Retina (tissue), 1 donor: Measurements from ENCODE around the gene SCT.

Experiments
- DNase-seq: peaks from one replicate; pipeline ENCODE4 v3.0.0-alpha.2; 2016

The SCT gene

DNA sequence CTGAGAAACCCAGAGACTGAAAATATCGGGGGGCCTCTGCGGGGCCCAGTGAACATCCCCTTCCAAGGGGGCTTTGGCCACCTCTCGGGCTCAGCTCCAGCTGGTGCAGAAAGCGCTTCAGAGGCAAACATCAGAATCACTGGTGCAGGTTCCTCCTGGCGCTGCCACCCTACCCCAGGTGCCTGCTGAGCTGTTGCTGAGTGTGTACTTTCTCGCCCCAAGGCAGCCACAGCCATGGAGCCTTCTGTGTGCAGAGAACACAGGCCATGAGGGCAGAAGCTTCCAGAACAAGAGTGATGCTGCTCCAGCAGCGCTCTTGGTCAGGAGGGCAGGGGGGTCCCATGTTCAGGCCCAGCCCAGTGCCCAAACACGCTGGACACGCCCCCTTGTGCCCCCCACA lies 16.4 kb upstream of the SCT start:
- DNase-seq: no peak

DNA sequence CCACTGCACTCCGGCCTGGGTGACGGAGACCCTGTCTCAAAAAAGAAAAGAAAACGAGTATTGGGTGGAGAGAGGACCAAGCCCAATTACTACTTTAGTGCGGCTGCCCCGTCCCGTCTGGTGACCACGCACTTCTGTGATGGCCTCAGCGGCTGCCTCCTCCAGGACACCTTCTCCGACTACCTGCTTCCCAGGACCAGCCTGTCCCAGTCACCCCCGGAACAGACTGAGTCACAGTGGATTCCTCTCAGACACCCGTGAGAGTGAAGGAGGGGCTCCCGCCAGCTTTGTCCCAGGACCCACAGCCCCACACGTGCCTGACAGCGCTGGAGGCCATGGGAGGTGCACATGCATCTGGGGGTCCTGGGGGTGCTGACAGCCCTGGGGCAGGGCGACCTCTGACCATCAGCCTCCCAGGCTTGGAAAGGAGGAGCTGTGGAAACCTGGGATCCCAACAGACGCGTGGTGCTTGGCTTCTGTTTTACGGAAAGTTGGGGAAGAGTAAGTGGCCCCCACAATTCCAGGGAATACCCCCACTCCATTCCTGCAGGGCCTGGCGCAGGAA lies 14.9 kb upstream of the SCT start:
- DNase-seq: no peak

DNA sequence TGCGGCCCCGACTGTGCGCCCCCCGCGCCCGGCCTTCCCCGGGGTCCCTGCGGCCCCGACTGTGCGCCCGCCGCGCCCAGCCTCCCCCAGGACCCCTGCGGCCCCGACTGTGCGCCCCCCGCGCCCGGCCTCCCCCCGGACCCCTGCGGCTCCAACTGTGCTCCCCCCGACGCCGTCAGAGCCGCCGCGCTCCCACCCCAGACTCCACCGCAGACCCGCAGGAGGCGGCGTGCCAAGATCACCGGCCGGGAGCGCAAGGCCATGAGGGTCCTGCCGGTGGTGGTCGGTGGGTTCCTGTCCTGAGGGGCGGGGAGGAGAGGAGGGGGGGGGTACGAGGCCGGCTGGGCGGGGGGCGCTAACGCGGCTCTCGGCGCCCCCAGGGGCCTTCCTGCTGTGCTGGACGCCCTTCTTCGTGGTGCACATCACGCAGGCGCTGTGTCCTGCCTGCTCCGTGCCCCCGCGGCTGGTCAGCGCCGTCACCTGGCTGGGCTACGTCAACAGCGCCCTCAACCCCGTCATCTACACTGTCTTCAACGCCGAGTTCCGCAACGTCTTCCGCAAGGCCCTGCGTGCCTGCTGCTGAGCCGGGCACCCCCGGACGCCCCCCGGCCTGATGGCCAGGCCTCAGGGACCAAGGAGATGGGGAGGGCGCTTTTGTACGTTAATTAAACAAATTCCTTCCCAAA lies 13.2 kb upstream of the SCT start:
- DNase-seq: peak; percentile 21

DNA sequence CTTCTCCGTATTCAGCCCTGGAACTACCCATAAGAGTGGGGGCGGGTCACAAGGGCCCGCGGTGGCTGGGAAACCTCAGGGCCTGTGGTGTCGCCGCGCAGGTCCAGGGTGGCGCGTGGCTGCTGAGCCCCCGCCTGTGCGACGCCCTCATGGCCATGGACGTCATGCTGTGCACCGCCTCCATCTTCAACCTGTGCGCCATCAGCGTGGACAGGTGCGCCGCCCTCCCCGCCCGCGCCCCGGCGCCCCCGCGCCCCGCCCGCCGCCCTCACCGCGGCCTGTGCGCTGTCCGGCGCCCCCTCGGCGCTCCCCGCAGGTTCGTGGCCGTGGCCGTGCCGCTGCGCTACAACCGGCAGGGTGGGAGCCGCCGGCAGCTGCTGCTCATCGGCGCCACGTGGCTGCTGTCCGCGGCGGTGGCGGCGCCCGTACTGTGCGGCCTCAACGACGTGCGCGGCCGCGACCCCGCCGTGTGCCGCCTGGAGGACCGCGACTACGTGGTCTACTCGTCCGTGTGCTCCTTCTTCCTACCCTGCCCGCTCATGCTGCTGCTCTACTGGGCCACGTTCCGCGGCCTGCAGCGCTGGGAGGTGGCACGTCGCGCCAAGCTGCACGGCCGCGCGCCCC lies 12.5 kb upstream of the SCT start:
- peak; percentile 52 for DNase-seq

DNA sequence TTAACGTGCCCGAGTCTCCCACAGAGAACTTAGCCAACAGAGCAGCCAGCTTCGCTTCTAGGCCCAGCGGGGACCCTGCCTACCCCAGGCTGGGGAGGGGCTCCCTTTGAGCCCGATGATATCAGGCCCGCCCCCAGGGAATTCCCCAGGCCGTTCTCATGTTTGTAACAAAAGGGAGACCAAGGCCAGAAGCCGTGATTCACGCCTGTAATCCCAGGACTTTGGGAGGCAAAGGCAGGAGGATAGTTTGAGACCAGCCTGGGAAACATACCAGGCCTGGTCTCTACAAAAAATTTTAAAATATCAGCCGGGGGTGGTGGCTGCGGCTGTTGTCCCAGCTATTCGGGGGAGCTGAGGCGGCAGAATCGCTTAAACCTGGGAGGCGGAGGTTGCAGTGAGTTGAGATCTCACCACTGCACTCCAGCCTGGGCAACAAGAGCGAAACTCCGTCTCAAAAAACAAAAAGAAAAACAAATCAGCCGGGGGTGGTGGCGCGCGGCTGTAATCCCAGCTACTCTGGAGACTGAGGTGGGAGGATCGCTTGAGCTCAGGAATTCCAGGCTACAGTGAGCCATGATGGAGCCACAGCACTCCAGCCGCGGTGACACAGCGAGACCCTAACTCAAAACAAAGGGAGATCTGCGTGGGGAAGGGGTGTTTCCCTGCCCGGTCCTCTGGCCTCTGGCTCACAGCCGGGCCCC lies 11.8 kb upstream of the SCT start:
- peak; percentile 69 for DNase-seq

DNA sequence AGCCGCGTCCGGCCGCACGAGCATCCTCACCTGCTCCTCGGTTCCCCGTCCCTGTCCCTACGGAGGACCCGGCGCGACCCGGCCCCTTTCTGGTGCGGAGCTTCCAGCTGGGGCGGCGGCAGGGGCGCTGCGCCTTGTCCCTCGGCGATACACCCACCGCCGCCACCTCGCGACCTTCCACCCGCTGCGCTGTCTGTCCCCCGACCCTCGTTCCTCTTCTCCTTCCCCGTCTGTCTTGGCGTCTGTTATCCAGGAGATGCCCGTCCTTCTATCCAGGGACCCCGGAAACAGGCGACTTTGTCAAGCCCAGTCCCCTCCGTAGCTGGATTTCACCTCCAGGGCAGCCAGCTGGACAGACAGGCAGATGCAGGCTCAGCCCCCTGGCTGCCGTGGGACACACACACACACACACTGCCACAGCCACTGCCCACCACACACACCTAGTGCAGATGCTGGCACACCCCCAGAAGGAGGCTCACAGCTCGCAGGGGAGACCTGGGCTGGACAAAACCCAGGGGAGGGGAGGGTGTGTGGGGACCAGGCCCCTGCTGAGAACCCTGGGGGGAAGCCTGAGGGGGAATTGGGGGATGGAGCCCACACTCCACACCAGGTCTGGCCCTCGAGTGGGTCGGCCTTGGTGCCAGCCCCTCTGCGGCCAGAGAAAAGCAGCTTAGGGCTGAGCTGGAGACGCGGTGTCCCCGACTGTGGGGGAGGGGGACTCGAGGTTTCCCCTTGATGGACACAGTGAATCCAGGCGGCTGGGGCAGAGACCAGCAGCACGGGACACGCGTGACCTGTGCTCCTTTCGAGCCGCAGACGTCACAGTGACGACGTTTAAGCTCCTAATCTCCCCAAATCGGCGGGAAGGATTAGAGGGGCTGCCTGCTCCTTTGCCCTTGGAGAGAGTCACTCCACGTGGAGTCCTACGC lies 10.9 kb upstream of the SCT start:
- DNase-seq: peak; percentile 61

DNA sequence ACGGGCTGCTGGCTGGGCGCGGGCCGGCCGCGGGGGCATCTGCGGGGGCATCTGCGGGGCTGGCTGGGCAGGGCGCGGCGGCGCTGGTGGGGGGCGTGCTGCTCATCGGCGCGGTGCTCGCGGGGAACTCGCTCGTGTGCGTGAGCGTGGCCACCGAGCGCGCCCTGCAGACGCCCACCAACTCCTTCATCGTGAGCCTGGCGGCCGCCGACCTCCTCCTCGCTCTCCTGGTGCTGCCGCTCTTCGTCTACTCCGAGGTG lies 10.3 kb upstream of the SCT start:
- DNase-seq: no peak

DNA sequence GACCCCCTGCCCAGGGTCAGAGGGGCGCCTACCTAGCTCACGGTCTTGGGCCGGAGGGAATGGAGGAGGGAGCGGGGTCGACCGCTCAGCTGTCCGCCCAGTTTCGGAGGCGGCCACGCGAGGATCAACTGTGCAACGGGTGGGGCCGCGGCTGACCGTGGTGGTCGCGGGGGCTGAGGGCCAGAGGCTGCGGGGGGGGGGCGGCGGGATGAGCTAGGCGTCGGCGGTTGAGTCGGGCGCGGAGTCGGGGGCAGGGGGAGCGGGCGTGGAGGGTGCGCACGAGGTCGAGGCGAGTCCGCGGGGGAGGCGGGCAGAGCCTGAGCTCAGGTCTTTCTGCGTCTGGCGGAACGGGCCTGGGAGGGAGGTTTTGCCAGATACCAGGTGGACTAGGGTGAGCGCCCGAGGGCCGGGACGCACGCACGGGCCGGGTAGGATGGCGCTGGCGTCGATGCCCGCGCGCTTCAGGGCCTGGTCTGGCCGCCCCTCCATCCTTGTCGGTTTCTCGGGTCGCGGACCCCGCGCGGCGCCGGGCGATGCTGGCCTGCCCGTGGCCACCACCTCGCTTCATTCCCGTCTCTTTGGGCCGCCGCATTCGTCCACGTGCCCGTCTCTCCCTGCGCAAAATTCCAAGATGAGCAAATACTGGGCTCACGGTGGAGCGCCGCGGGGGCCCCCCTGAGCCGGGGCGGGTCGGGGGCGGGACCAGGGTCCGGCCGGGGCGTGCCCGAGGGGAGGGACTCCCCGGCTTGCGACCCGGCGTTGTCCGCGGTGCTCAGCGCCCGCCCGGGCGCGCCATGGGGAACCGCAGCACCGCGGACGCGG lies 9.7 kb upstream of the SCT start, which contains the start of gene DRD4:
TSS of gene DRD4 (plus strand) at position 759 of the 822 bp plus-strand sequence. CDS start at position 795, 36 bp downstream.
- peak; percentile 45 for DNase-seq

DNA sequence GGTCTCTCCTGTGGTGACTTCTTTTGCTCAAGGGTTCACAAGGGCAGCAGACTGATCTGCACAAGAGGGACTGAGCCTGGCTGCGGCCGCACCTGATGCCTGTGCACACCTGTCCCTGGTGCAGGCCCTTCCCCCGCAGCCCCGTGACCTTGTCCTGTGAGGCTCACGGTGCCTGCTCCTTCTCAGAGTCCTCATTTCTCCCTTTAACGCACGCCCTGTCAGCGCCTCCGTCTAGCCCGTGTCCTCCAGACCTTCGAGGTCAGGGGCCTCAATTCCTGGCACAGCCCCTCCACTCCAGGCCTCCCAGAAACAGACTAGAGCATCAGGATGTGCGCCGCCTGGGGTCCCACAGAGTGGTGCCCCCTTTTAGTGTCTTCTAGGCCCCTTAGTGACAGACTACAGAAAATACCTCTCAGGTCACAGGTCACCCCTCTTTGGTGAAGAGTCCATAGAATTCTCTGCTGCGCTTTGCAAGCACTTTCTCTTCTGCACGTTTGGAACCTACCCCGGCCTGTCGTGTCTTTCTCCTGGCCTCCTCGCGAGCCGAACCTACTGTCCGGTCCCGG lies 9.0 kb upstream of the SCT start:
- no peak for DNase-seq

DNA sequence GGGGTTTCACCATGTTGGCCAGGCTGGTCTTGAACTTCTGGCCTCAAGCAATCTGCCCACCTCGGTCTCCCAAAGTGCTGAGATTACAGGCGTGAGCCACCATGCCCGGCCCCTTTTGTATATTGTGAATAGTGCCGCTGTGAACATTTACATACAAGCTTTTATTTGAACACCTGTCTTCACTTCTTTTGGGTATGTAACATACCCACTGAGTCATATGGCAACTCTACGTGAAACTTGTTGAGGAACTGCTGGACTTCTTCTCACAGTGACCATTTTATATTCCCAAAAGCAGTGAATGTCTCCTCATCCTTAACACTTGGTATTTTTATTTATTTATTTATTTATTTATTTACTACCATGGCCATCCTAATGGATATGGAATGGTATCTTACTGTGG lies 3.9 kb upstream of the SCT start:
- DNase-seq: no peak

DNA sequence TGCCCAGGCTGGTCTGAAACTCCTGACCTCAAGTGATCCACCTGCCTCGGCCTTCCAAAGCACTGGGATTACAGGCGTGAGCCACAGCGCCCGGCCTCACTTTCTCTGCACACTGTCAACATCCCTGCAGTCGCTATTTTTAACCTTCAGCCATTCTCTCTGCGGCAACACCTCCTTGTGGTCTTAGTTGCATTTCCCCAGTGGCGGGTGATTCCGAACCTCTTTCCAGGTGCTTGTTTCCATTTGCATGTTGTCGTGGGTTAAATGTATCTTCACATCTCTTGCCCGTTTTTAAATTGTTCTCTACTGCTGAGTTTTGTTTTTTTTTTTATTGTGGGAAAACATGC lies 2.2 kb upstream of the SCT start:
- no peak for DNase-seq

DNA sequence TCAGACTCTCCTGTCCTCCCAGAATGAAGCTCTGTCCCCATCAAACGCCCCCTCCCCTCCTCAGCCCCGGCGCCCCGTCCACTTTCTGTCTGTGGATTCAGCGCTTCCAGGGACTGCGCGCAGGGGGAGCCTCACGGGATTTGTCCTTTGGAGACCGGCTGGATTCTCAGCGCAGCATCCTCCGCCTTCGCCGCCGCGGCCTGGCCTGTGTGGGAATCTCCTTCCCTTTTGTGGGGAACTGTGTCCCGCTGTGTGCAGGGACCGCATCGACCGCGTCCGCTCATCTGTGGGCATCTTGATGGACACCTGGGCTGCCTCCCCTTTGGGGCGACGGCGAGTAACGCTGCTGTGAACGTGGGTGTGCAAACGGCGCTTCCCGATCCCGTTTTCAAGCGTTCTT lies 1.1 kb upstream of the SCT start:
- no peak for DNase-seq

DNA sequence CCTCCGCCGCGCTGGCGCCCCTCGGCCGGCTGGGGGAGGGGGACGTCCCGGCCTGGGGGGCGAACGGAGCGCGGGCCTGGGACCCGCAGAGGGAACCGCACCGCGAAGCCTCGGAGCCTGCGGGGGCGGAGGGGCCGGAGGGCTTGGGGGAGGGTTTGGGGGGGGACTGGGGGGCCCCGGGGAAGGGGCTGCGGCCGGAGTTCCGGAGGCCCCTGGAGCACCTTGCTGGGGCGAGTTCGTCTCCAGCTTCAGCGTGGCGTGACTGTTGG lies 261 bp upstream of the SCT start:
- DNase-seq: no peak

DNA sequence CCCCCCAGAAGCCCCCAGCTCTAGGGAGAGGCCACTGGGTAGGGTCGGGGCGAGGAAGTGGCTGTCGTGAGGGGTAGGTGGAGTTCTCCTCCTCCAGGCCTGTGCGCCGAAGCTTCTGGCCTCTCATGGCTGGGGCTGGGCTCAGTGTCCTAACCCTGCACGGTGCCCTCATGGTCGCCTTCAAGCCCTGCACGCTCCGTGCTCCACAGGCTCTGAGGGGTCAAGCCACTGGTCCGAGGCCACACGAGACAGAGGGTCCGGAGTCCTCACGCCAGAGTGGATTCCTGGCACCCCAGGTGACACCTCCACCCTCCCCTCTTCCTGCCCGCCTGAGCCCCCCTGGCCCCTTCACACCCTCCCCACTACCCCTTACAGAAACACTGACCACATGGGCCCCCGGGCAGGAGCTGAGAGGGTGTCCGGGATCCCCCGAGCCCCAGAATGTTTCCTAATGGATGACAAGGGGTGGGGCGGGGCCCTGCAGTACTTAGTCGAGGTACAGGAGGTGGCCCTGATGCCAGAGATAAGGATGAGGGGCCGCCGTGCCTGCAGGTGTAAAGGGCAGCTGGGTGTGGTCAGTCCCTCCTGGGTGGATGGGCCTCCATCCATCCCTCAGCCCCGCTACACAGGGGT lies 1.2 kb downstream of the SCT start:
- DNase-seq: no peak

DNA sequence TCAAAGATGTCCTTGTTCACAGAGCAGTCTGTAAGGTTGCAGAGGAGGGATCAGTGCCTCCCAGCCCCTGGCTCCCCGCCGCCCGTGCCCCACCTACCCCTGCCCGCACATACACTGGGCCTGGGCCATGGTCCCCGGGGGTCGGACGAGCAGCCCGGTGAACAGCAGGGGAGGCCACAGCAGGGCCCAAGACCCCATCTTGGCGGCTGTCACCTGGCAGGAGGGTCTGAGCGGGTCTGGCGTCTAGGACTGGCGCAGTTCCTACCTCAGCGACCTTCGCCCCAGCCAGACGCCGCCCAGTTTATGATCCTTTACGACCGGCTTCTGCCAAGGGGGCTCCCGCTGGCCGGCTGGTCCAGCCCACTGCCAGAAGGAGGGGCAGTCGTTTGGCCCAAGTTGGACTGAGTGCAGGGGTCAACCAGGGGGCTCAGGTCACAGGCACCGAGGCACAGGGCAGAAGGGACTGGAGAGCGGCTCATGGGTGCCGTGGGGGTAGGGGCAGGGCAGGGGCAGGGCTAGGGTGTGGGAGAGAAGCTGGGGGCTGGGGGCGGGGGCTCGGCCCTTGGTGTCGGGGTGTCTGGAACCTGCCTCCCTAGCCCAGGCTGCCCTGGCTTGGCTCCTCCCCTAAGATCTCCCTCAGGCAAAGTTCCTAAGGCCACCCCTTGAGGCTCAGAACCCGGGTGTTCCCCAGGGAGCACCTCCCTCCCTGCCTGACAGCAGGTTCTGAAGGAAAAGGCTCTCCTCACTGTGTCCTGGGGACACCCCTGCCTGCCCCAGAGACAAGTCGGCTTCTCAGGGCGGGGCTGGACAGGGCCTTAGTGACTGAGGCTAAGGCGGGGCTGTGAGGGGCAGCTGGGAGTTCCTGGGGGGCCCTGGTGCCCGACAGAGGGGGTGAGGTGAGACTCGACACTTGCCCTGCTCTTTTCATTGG lies 2.0 kb downstream of the SCT start, which contains the start of gene CDHR5:
TSS of gene CDHR5 (minus strand) at position 251 of the 931 bp plus-strand sequence. CDS start at position 198, 53 bp downstream.
- DNase-seq: no peak

DNA sequence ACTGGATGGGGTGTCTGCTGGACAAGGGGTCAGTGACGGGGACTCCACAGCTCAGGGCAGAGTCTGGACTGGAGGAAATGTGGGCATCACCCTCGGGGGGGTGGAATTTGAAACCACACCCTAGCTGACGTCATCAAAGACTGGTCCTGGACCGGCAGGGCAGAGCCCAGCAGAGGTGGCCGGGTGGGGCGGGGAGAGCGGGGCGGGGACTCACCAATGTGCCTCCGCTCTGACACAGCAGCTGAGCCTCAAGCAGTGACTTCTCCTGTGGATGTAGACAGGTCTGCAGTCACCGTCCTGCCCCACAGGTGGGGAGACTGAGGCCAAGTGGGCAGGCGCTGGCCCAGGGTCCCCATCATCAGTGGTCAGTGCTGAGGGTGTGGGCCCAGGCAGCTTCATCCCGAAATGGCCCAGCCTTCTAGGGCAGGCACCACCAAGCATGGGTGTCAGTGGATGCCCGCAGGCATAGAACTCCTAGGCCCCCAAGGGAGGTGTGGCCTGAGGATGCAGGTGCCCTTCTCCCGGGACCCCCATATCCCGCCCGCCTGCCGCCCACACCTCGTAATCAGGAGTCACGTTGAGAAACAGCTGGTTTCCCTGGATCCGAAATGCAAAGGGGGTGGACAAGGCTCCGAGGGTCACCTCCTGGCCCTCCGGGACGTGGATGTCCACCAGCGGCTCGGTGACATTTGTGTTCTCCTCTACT lies 2.8 kb downstream of the SCT start:
- DNase-seq: no peak

DNA sequence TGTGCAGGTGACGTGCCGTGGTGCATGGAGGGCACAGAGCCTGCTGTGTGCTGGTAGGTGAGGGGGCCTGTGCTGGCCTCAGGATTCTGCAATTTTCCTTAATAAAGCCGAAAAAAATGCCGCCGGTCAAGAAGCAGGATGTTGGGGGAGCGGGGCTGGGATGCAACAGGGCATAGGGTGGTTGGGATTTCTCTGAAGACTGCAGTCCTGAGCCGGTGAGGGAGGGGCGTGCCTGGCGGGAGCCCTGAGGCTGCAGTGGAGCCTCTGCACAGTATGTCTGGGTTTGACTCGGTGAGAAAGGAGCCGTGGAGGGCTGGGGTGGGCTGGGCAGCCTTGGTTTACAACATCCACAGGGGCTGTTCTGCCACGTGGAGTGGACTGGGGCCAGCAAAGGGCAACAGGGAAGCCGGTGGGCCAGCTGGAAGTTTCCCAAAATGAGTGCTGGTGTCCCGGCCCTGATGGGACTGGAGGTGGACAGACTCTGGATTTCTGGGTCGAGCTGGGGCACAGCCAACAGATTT lies 3.6 kb downstream of the SCT start:
- no peak for DNase-seq

DNA sequence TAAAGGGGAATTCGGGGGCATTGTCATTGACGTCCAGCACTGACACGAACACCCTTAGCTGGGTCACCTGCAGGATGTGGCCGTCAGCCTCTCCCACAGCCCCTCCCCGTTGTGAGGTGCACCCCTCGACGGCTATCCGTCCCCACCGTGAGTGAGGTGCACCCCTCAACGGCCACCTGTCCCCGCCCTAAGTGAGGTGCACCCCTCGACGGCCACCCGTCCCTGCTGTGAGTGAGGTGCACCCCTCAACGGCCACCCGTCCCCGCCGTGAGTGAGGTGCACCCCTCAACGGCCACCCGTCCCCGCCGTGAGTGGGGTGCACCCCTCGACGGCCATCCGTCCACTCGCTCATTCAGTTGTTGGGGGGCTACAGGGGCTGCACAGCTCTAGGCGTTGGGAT lies 5.1 kb downstream of the SCT start:
- DNase-seq: no peak
